ENCODE results near the gene JUNB.
A peak's percentile ranks its signal among the peaks of the same experiment; 100 is the strongest.

JUNB gene

GRCh38 chr19:12791345-12792050 is at the start of gene JUNB:
Gene JUNB, plus strand, starts transcription at chr19:12791486. Its CDS starts 286 bp downstream, at chr19:12791772.
- no peak for TF ChIP-seq CTCF (IDR thresholded peaks at IDR 0.05; ENCODE audit: extremely low read depth, missing control alignments)
- DNase-seq (ENCODE audit: low spot score) = peak; percentile 94

GRCh38 chr19:12745166-12745897 is 46.0 kb upstream of the JUNB start:
- DNase-seq (ENCODE audit: low spot score) = no peak
- no peak for TF ChIP-seq CTCF (IDR thresholded peaks at IDR 0.05; ENCODE audit: extremely low read depth, missing control alignments)

- no peak for TF ChIP-seq CTCF (IDR thresholded peaks at IDR 0.05; ENCODE audit: extremely low read depth, missing control alignments)
- no peak for DNase-seq (ENCODE audit: low spot score)
These were observed 42.8 kb upstream of the JUNB start for GRCh38 chr19:12748489-12748888.

GRCh38 chr19:12749938-12750521 is 41.3 kb upstream of the JUNB start:
- DNase-seq (ENCODE audit: low spot score) = no peak
- TF ChIP-seq CTCF (IDR thresholded peaks at IDR 0.05; ENCODE audit: extremely low read depth, missing control alignments) = no peak

GRCh38 chr19:12750851-12751250 is 40.4 kb upstream of the JUNB start:
- DNase-seq (ENCODE audit: low spot score) = no peak
- no peak for TF ChIP-seq CTCF (IDR thresholded peaks at IDR 0.05; ENCODE audit: extremely low read depth, missing control alignments)

- TF ChIP-seq CTCF (IDR thresholded peaks at IDR 0.05; ENCODE audit: extremely low read depth, missing control alignments) = no peak
- DNase-seq (ENCODE audit: low spot score) = no peak
These were observed 39.7 kb upstream of the JUNB start, which contains the start of gene BEST2 for GRCh38 chr19:12751635-12752034. Gene BEST2, plus strand, starts transcription at chr19:12751791. Its CDS starts 802 bp downstream, at chr19:12752593.
